Measurements from ENCODE around the gene ZNF823.

- TF ChIP-seq NFYB (IDR thresholded peaks at IDR 0.05; ENCODE audit: extremely low read depth, insufficient read length) (no peak), CTCF (IDR thresholded peaks at IDR 0.05 in 2 of 3, conservative IDR thresholded peaks at IDR 0.05 in 1 of 3; ENCODE audit: insufficient read depth in 2 of 3, low read depth in 1 of 3, low read length in 3 of 3) (no peak), POU5F1 (IDR thresholded peaks at IDR 0.05; ENCODE audit: borderline replicate concordance, low read depth, low read length, partially characterized antibody) (no peak), CREB3 (tag; conservative IDR thresholded peaks at IDR 0.05; ENCODE audit: low read depth) (no peak), BACH1 (tag; IDR thresholded peaks at IDR 0.05) (no peak), POLR2AphosphoS5 (IDR thresholded peaks at IDR 0.05; ENCODE audit: control insufficient read depth, insufficient read depth, low read depth, low read length) (no peak), SIN3A (IDR thresholded peaks at IDR 0.05; ENCODE audit: borderline replicate concordance in 2 of 2, control insufficient read depth in 1 of 2, low read depth in 2 of 2, low read length in 2 of 2) (no peak), E2F6 (IDR thresholded peaks at IDR 0.05; ENCODE audit: borderline replicate concordance in 1 of 2, extremely low read depth in 1 of 2, insufficient read depth in 1 of 2, insufficient read length in 1 of 2, low read depth in 1 of 2, low read length in 1 of 2, poor library complexity in 1 of 2, severe bottlenecking in 1 of 2) (no peak), XRCC5 (IDR thresholded peaks at IDR 0.05; ENCODE audit: low read depth, low read length) (no peak), NRF1 (conservative IDR thresholded peaks at IDR 0.05 in 1 of 2, IDR thresholded peaks at IDR 0.05 in 1 of 2) (no peak), SMAD3 (CRISPR knock-in tag; conservative IDR thresholded peaks at IDR 0.05) (no peak)
- TF ChIP-seq, protein P1, sequence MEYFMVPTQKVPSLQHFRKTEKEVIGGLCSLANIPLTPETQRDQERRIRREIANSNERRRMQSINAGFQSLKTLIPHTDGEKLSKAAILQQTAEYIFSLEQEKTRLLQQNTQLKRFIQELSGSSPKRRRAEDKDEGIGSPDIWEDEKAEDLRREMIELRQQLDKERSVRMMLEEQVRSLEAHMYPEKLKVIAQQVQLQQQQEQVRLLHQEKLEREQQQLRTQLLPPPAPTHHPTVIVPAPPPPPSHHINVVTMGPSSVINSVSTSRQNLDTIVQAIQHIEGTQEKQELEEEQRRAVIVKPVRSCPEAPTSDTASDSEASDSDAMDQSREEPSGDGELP (CRISPR knock-in tag; IDR thresholded peaks at IDR 0.05; ENCODE audit: borderline replicate concordance) = no peak
- TF ChIP-seq, protein P2, sequence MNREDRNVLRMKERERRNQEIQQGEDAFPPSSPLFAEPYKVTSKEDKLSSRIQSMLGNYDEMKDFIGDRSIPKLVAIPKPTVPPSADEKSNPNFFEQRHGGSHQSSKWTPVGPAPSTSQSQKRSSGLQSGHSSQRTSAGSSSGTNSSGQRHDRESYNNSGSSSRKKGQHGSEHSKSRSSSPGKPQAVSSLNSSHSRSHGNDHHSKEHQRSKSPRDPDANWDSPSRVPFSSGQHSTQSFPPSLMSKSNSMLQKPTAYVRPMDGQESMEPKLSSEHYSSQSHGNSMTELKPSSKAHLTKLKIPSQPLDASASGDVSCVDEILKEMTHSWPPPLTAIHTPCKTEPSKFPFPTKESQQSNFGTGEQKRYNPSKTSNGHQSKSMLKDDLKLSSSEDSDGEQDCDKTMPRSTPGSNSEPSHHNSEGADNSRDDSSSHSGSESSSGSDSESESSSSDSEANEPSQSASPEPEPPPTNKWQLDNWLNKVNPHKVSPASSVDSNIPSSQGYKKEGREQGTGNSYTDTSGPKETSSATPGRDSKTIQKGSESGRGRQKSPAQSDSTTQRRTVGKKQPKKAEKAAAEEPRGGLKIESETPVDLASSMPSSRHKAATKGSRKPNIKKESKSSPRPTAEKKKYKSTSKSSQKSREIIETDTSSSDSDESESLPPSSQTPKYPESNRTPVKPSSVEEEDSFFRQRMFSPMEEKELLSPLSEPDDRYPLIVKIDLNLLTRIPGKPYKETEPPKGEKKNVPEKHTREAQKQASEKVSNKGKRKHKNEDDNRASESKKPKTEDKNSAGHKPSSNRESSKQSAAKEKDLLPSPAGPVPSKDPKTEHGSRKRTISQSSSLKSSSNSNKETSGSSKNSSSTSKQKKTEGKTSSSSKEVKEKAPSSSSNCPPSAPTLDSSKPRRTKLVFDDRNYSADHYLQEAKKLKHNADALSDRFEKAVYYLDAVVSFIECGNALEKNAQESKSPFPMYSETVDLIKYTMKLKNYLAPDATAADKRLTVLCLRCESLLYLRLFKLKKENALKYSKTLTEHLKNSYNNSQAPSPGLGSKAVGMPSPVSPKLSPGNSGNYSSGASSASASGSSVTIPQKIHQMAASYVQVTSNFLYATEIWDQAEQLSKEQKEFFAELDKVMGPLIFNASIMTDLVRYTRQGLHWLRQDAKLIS (CRISPR knock-in tag; IDR thresholded peaks at IDR 0.05) = no peak
These were observed 3.4 kb downstream of the ZNF823 start for GRCh38 chr19:11735375-11735774.

Data from K562 (cell line).